HCEC 1CT (cell line): Measurements from ENCODE around the gene SHISA7.

Experiments used
- DNase-seq: peaks from one replicate; pipeline ENCODE4 v3.0.0-alpha.2; 2017

Gene SHISA7

DNA sequence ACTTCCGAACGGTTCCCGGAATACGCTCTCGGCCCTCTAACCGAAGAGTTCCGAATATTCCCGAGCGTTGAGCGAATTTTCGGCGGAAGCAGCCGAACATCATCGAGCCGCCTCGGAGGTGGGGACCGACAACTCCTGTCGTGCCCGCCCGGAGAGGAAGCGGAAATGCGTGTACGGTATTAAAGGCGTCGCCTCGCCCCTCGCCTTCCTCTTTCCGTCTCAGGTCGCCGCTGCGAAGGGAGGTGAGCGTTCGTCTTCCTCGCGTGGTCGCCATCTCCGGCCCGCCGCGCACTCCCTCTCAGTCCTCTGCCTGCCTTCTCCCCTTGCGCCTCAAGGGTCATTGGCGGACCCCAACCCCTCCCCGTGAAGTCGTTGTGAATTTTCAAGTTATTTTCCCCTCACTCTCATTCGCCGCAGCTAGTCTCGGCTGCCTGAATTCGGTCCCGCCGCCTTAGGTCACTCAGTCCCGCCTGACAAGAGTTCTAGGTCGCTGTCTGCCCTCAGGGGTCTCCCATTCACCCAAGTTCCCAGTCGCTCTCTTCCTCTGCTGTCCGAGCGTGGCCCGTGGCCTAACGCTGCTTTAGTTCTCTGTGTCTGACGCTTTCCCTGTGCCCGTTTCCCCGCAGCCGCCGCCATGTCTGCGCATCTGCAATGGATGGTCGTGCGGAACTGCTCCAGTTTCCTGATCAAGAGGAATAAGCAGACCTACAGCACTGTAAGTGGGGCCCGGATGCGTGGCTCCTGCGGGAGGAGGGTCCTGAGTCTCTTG, 57.2 kb downstream of the SHISA7 start, which contains the start of gene RPL28:
Gene RPL28 (plus strand): TSS at position 209 of the 769 bp plus-strand sequence. CDS start 426 bp downstream, at position 635.
- DNase-seq, result peak; percentile 95

DNA sequence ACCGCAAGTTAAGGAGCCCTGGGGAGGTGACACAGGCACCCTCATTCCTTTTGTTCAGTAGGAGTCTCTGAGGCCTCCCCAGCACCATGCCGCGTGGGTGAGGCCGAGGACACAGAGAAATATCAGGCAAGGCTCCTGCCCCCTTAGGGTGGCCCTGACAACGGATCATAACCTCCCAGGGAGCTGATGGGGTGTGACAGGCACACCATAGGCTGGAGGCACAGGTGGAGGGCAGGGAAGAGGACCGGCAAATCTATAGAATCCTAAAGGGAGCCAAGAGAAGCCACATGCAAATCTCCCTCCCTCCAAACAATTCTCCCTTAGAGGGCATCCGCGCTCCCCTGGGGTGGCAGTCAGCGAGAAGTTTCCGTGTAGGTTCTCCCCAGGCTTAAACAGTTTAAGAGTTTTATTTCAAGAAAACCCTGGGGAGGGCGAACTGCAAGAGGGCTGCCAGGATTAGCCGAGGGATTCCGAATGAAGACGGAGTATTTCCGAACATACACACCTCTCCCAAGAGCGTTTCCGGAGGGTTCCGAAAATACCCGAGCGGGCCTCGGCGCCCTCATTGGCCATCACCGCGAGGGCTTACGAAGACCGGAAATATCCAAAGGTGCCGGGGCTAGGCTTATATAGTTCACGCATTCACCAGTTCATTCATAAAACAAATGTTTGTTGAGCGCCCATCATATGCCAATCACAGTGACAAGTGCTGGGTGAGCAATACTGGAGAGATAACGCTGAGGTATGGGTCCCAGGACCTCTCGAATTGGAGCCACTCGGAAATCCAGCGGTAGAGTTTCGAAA, 58.0 kb downstream of the SHISA7 start:
- peak; percentile 90 for DNase-seq

- DNase-seq, result no peak
These were observed 58.8 kb downstream of the SHISA7 start, which contains the start of gene TMEM238 for GRCh38 chr19:55384131-55384919. TSS of gene TMEM238 (minus strand) at chr19:55384292. CDS start at chr19:55384259, 33 bp downstream.

DNA sequence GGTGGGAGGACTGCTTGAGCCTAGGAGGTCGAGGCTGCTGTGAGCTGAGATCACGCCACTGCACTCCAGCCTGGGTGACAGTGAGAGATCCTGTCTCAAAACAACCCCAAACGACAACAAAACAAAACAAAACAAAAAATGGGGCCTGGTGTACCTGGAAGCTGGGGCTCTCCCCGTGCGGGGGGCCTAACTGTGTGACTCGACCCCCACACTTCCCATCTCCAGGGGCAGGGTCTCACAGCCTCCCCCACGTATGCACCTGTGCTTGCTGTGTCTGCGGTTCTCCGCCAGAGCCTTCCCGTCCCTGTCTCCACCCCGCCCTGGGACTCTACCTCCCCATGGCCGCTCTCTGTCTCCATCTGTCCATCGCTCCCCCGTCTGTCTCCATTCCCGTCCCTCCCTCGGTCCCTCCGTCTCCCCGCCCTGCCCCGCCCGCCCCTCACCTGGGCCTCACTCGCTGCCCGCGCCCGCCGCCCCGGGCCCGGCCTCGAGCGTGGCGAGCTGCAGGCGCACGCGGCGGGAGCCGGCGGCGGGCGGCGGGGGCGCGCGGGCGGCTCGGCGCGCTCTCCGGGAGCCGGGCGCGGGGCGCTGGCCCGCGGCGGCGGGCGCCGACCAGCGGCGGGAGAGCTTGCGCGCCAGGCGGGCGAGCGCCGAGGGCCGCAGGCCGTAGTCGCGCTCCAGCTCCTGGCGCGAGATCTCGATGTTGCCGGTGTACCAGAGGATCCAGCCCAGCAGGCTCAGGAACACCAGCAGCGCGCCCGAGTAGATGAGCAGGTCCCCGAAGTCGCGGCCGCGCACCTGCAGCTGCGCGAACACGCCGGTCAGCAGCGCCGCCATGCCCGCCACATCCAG, 59.6 kb downstream of the SHISA7 start:
- peak; percentile 64 for DNase-seq

DNA sequence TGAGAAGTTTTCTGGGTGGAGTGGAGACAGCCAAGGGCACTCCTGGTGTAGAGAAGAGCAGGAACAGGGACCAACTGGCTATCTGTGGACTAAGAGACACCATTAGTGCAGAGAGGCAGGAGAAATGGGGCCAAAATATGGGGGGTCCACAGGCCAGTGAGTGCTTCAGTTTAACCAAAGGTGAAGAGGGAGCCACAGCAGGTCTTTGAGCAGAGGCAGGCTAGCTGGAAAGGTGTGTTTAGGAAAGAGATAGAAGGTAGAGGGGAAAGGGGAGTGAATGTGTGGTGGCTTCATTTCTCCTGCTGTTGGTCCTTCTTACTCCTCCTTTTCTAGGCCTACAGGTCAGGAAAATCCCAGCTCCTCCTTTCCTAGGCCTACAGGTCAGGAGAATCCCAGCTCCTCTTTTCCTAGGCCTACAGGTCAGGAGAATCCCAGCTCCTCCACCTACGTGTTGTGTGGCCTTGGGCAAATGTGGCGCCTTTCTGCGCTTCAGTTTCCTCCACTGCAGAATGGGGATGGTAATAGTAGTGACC, 60.5 kb downstream of the SHISA7 start:
- DNase-seq, result no peak

DNA sequence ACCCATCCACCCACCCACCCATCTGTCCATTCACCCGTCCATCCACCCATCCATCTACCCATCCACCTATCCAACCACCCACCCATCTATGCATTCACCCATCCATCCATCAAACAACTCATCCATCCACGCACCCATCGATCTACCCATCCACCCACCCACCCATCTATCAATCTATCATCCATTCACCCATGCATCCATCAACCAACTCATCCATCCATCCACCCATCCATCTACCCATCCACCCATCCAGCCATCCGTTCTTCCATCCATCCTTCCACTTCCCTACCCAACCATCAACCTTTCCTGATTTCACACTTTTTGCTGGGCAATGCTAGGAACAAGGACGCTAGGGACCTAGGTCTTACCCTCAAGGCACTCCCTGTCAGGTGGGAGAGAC, 61.1 kb downstream of the SHISA7 start:
- no peak for DNase-seq

DNA sequence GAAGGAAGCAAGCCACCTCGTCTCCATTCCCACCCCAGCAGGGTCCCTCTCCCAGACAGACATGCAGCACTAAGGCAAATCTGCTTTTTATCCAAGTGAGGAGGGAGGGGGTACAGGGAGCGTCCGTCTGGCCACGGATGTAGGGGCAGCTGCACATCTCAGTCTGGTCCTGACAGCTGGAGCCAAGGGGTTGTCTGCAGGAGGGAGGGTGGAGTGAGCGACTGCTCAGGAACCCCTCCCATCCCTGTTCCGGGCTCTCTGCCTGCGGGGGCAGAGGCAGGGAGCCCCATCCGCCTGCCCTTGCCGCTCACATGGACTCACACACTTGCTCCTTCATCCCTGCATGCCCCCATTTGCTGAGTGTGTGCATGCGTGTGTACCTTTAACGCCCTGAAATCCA, 63.9 kb downstream of the SHISA7 start:
- DNase-seq, result no peak
